ENCODE measurements around the gene ALDH8A1.
A peak's percentile ranks its signal among the peaks of the same experiment; 100 is the strongest.
"Not testable (repeated sequence)": the region's sequence is repeated elsewhere in the genome, so short reads cannot be mapped to it uniquely, and the experiment has no call there.

ALDH8A1 gene

GRCh38 chr6:134910593-134910935 lies 39.3 kb downstream of the ALDH8A1 start:
- Histone ChIP-seq H3K36me3 (ENCODE audit: control insufficient read depth, insufficient read depth, low read length) (no peaks in the 10 kb centered on the region), H3K27ac (ENCODE audit: low read depth, low read length, severe bottlenecking) (no peak overlapping the region), H3K9me3 (ENCODE audit: control insufficient read depth, low read length) (no peaks in the 10 kb centered on the region), H3K4me3 (ENCODE audit: extremely low read depth, insufficient read depth, low read length, poor library complexity, severe bottlenecking) (no peak overlapping the region), H3K4me1 (ENCODE audit: control insufficient read depth, insufficient read depth, low read length, poor library complexity, severe bottlenecking) (peaks cover 8% of the 10 kb centered on the region)
- no CpG with 5 or more reads among the region's 1 CpG for WGBS, 2 experiments (ENCODE audit: insufficient coverage in 2 of 2)

DNA sequence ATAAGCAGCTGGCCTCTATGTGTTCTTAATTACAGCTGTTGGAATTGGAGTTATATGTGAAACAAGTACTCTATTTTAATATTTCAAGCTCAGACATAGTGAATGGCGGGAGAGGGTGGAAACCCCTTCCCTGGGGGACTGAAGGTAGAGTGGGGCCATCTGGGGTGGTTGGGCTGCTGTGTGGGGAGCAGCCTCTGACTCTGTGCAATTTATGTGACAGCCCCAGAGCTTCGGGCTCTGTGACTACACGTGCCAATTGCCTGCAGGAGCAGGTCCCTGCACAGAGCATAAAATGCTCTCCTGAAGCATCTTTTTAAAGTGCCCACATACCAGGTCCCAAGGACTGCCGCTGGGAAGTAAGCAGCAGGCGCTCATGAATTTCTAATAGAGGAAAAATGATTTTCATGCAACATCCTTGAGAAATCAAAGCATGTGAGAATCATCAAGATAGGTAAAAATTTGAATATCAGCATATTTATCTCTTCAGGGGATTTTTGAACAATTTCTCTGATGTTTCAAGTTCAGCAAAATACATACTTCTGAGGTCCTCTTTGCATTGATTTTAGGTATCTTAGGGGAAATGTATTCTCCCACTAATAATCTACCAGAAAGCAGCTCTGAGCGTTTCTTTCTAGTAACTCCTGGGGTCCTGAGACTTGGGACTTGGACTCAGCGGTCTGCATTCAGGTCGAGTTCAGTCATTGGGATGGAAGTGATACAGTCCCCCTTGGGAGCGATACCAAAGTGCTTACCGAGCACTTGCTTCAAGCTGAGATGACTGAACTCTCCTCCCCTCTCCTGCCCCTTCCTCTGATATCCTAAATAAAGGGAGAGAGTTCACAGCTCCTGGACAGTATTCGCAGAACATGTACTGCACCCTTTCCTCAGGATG lies 40.0 kb downstream of the ALDH8A1 start:
- no peaks in the 10 kb centered on the region for H3K9me3 ChIP-seq (ENCODE audit: control insufficient read depth, low read length)
- WGBS, 2 experiments (ENCODE audit: insufficient coverage in 2 of 2): 66 to 80% methylated on average over 1 to 5 of the region's 11 CpGs
- H3K4me3 ChIP-seq (ENCODE audit: extremely low read depth, insufficient read depth, low read length, poor library complexity, severe bottlenecking): no peak overlapping the region
- H3K36me3 ChIP-seq (ENCODE audit: control insufficient read depth, insufficient read depth, low read length): no peaks in the 10 kb centered on the region
- H3K4me1 ChIP-seq (ENCODE audit: control insufficient read depth, insufficient read depth, low read length, poor library complexity, severe bottlenecking): peaks cover 8% of the 10 kb centered on the region
- no peak overlapping the region for H3K27ac ChIP-seq (ENCODE audit: low read depth, low read length, severe bottlenecking)

GRCh38 chr6:134908906-134909516 lies 40.9 kb downstream of the ALDH8A1 start:
- no peaks in the 10 kb centered on the region for H3K36me3 ChIP-seq (ENCODE audit: control insufficient read depth, insufficient read depth, low read length)
- H3K4me1 ChIP-seq (ENCODE audit: control insufficient read depth, insufficient read depth, low read length, poor library complexity, severe bottlenecking): peaks cover 8% of the 10 kb centered on the region
- no peak overlapping the region for H3K4me3 ChIP-seq (ENCODE audit: extremely low read depth, insufficient read depth, low read length, poor library complexity, severe bottlenecking)
- WGBS, 2 experiments (ENCODE audit: insufficient coverage in 2 of 2): 89 to 91% methylated on average over 12 of the region's 12 CpGs
- no peaks in the 10 kb centered on the region for H3K9me3 ChIP-seq (ENCODE audit: control insufficient read depth, low read length)
- peak overlapping the region; percentile 68 for H3K27ac ChIP-seq (ENCODE audit: low read depth, low read length, severe bottlenecking)

DNA sequence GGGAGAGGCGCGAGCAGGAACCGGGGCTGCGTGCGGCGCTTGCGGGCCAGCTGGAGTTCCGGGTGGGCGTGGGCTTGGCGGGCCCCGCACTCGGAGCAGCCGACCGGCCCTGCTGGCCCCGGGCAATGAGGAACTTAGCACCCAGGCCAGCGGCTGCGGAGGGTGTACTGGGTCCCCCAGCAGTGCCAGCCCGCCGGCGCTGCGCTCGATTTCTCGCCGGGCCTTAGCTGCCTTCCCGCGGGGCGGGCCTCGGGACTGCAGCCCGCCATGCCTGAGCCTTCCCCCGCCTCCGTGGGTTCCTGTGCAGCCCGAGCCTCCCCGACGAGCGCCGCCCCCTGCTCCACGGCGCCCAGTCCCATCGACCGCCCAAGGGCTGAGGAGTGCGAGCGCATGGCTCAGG lies 45.2 kb downstream of the ALDH8A1 start:
- not testable (repeated sequence) for H3K27ac ChIP-seq (ENCODE audit: low read depth, low read length, severe bottlenecking); H3K9me3 ChIP-seq (ENCODE audit: control insufficient read depth, low read length); H3K4me3 ChIP-seq (ENCODE audit: extremely low read depth, insufficient read depth, low read length, poor library complexity, severe bottlenecking); H3K36me3 ChIP-seq (ENCODE audit: control insufficient read depth, insufficient read depth, low read length); H3K4me1 ChIP-seq (ENCODE audit: control insufficient read depth, insufficient read depth, low read length, poor library complexity, severe bottlenecking)
- WGBS, 2 experiments (ENCODE audit: insufficient coverage in 2 of 2): 95% methylated on average over 4 of the region's 42 CpGs; no CpG with 5 or more reads in 1 of the 2 experiments

- H3K4me1 ChIP-seq (ENCODE audit: control insufficient read depth, insufficient read depth, low read length, poor library complexity, severe bottlenecking): peaks cover 2% of the 10 kb centered on the region
- no peaks in the 10 kb centered on the region for H3K36me3 ChIP-seq (ENCODE audit: control insufficient read depth, insufficient read depth, low read length)
- no peak overlapping the region for H3K4me3 ChIP-seq (ENCODE audit: extremely low read depth, insufficient read depth, low read length, poor library complexity, severe bottlenecking)
- WGBS, 2 experiments (ENCODE audit: insufficient coverage in 2 of 2): 82 to 85% methylated on average over 3 to 8 of the region's 9 CpGs
- H3K9me3 ChIP-seq (ENCODE audit: control insufficient read depth, low read length): no peaks in the 10 kb centered on the region
- H3K27ac ChIP-seq (ENCODE audit: low read depth, low read length, severe bottlenecking): no peak overlapping the region
Observed at GRCh38 chr6:134903448-134903847, 46.5 kb downstream of the ALDH8A1 start.

DNA sequence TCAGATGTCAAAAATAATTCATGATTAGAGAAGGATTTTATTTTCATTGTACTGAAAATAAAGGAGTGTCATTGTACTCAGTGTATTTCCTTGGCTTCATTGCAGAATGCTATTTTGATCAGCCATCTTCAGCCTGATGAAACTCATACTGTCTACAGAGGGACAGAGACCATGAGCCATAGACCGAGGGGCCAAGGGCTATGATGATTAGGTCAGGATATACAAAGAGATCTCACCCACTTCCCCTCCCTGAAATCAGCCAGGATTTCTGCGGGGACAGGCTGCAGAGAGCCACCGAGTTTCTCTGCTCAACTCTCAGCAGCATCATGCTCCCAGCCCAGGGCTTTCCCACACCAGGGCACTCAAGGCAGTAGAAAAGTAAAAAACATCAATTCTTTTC lies 47.0 kb downstream of the ALDH8A1 start:
- H3K36me3 ChIP-seq (ENCODE audit: control insufficient read depth, insufficient read depth, low read length): no peaks in the 10 kb centered on the region

GRCh38 chr6:134902074-134902861 lies 47.6 kb downstream of the ALDH8A1 start:
- Histone ChIP-seq H3K9me3 (ENCODE audit: control insufficient read depth, low read length) (no peaks in the 10 kb centered on the region), H3K4me3 (ENCODE audit: extremely low read depth, insufficient read depth, low read length, poor library complexity, severe bottlenecking) (no peak overlapping the region), H3K36me3 (ENCODE audit: control insufficient read depth, insufficient read depth, low read length) (no peaks in the 10 kb centered on the region), H3K4me1 (ENCODE audit: control insufficient read depth, insufficient read depth, low read length, poor library complexity, severe bottlenecking) (peaks cover 2% of the 10 kb centered on the region), H3K27ac (ENCODE audit: low read depth, low read length, severe bottlenecking) (no peak overlapping the region)
- 85 to 86% methylated on average over 8 of the region's 9 CpGs for WGBS, 2 experiments (ENCODE audit: insufficient coverage in 2 of 2)

More for the DNA sequence above, 47.0 kb downstream of the ALDH8A1 start:
- WGBS, 2 experiments (ENCODE audit: insufficient coverage in 2 of 2): 50% methylated on average over 2 of the region's 3 CpGs; no CpG with 5 or more reads in 1 of the 2 experiments
- H3K4me3 ChIP-seq (ENCODE audit: extremely low read depth, insufficient read depth, low read length, poor library complexity, severe bottlenecking): no peak overlapping the region
- peaks cover 2% of the 10 kb centered on the region for H3K4me1 ChIP-seq (ENCODE audit: control insufficient read depth, insufficient read depth, low read length, poor library complexity, severe bottlenecking)
- H3K27ac ChIP-seq (ENCODE audit: low read depth, low read length, severe bottlenecking): no peak overlapping the region
- no peaks in the 10 kb centered on the region for H3K9me3 ChIP-seq (ENCODE audit: control insufficient read depth, low read length)

DNA sequence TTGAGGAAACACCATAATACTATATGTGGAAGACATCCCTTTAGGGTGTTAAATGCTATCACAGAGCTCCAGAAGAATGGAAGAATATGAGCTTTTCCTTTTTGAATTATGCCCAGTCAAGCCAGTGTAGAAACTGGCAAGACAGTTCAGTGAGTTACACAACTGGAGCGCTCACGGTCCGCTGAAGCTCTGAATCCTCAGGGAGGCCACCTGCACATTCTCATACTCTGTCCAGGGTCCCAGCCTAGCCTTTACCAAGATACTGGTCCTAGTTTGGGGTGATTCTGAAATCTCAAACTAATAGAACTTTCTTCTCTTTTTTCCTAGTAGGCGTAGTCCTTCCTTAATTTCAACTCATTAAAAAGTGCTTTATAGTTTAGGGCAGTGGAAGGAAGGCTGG lies 51.3 kb downstream of the ALDH8A1 start:
- H3K4me3 ChIP-seq (ENCODE audit: extremely low read depth, insufficient read depth, low read length, poor library complexity, severe bottlenecking): no peak overlapping the region
- no peaks in the 10 kb centered on the region for H3K9me3 ChIP-seq (ENCODE audit: control insufficient read depth, low read length)
- H3K36me3 ChIP-seq (ENCODE audit: control insufficient read depth, insufficient read depth, low read length): no peaks in the 10 kb centered on the region
- H3K4me1 ChIP-seq (ENCODE audit: control insufficient read depth, insufficient read depth, low read length, poor library complexity, severe bottlenecking): peaks cover 2% of the 10 kb centered on the region
- no peak overlapping the region for H3K27ac ChIP-seq (ENCODE audit: low read depth, low read length, severe bottlenecking)
- 100% methylated on average over 3 of the region's 4 CpGs for WGBS, 2 experiments (ENCODE audit: insufficient coverage in 2 of 2)

- not testable (repeated sequence) for H3K9me3 ChIP-seq (ENCODE audit: control insufficient read depth, low read length); H3K36me3 ChIP-seq (ENCODE audit: control insufficient read depth, insufficient read depth, low read length); H3K4me1 ChIP-seq (ENCODE audit: control insufficient read depth, insufficient read depth, low read length, poor library complexity, severe bottlenecking); H3K27ac ChIP-seq (ENCODE audit: low read depth, low read length, severe bottlenecking); H3K4me3 ChIP-seq (ENCODE audit: extremely low read depth, insufficient read depth, low read length, poor library complexity, severe bottlenecking)
- 83 to 97% methylated on average over 2 to 3 of the region's 5 CpGs for WGBS, 2 experiments (ENCODE audit: insufficient coverage in 2 of 2)
Observed at GRCh38 chr6:134898166-134898565, 51.7 kb downstream of the ALDH8A1 start.

DNA sequence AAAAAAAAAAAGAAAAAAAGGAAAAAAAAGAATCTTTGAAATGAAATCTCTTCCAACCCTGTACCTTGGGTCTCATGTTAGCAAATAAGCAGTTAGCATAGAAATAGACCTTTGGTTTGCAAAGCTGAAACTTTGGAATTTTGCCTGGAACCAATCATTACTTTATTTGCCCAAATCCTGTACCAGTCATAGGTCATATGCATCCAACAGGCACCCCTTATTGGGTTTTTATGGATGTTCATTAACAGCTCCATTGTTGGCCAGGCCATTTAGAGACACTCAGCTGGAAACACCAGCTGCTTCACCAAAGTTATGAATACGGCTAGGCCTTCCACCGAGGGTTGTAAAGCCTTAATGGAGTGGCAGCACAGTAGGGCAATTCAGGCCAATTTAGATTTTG lies 53.0 kb downstream of the ALDH8A1 start:
- no peak overlapping the region for H3K4me3 ChIP-seq (ENCODE audit: extremely low read depth, insufficient read depth, low read length, poor library complexity, severe bottlenecking)
- H3K36me3 ChIP-seq (ENCODE audit: control insufficient read depth, insufficient read depth, low read length): no peaks in the 10 kb centered on the region
- no peaks in the 10 kb centered on the region for H3K4me1 ChIP-seq (ENCODE audit: control insufficient read depth, insufficient read depth, low read length, poor library complexity, severe bottlenecking)
- no peak overlapping the region for H3K27ac ChIP-seq (ENCODE audit: low read depth, low read length, severe bottlenecking)
- WGBS, 2 experiments (ENCODE audit: insufficient coverage in 2 of 2): 60 to 100% methylated on average over 1 to 2 of the region's 2 CpGs
- H3K9me3 ChIP-seq (ENCODE audit: control insufficient read depth, low read length): no peaks in the 10 kb centered on the region

Data from mesodermal cell (in vitro differentiated cells).